Brain pericyte (primary cell): ENCODE results near the gene ZNF638.

Experiments
- DNase-seq: peaks from one replicate; pipeline ENCODE4 v3.0.0-alpha.2; 2012; ENCODE audit warnings: low read depth, low spot score

ZNF638 gene

GRCh38 chr2:71456617-71457016 lies 125.0 kb downstream of the ZNF638 start:
- no peak for DNase-seq

DNA sequence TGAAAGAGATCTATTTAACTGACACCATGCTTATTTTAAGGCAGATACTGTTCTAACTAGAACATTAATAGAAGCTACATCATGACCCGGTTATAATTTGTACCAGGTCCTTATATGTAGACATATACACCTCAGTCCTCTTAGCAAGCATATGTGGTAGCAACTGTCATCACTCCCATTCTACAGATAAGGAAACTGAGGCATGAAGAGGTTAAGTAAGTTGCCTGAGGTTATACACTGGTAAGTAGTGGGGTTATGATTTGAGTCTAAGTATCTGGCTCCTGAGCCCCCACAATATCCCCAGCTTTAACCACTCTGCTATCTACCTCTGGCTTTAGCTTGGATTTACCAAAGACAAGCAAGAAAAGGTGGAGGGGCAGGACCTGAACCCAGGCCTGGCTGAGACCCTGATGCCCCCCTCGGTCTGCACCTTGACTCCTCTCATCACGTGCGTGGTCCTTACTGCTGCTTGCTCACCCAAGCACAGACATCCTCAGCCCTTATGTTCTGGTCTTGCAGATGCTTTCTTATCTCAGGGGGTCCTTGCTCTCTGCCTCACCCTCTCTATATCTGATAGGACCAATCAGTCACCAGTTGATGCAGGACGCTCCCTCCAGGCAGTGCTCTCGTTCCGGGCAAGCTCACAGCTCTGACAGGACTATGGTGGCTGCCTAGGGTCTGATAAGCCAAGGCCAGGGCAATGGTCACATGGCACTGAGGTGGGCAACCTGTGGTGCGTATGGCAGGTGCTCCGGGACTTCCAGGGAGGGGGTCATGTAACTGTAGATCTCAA lies 125.7 kb downstream of the ZNF638 start:
- DNase-seq = no peak

DNA sequence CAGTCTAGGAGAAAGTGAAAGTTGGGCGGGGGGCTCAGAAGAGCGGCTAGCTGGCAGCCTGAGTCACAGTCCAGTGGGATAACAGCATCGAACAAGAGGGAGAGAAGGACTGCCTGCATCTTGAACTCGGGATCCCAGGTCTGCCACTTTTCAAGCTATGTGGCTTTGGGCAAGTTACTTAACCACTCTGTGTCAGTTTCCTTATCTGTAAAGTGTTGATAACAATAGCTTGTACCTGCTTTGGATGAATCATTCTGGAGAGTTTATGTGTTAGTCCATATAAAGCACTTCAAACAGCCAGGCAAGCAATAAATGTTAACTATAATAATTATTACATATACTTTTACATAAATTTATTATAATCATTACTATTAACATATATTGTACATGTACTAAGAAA lies 126.3 kb downstream of the ZNF638 start:
- no peak for DNase-seq

- no peak for DNase-seq
These were observed 127.0 kb downstream of the ZNF638 start for GRCh38 chr2:71458413-71459083.

DNA sequence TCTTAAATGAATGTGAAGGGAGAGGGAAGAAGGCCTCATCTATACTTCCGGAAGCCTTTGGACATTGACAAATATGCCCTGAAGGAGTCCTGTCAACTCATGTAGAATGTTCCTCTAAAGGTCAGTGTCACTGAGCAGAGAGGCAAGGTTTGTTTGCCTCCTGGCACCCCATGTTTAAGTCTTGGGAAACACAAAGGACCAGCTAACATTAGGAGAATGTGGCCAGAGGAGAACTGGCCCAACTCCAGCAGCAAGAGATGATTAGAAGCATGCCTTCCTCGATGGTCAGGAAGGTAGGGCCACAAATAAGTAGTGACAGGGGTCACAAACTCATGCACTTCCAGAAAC lies 127.5 kb downstream of the ZNF638 start:
- no peak for DNase-seq

GRCh38 chr2:71460056-71460455 lies 128.5 kb downstream of the ZNF638 start:
- DNase-seq = no peak

GRCh38 chr2:71460595-71461303 lies 129.2 kb downstream of the ZNF638 start:
- DNase-seq = no peak

DNA sequence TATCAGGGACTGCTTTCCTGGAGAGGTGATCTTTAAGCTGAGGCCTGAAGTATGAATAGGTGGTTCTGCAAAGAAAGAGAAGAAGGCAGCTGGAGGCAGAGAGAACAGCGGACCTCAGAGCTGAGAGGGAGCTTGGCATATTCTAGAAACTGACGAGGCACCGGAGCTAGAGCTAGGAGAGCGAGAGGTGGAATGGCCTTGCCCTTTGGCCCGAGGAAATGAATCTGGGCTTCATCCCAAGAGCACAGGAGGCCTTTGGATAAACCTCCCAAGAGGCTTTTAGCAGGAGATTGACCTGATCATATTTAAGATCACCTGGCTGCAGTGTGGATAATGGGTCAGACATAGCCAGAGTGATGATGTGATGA lies 129.7 kb downstream of the ZNF638 start:
- no peak for DNase-seq

DNA sequence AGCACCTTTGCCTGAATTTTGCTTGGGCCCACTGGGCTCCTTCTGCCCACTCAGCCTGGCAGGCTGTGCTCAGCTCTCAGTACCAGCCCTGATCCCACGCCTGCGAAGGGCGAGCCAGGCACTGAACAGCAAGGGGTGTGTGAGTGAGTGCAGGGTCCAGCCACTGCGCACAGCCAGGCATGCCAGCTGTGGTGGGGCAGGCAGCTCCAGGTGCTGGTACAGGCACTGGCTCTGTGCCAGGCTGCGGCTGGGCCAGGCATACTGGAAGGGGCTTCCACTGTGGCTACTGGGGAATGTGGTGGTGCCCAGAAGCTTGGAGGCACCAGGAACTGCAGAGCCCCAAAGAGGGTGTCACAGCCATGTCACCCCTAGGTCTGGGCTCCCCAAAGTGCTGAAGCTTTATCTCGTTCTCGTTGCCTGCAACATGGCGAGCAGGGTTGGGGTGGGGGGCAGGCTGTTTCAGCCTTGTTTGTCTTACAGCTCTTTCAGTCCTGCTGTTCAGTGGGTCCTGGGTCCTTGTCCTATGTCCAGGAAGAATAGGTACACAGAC lies 130.5 kb downstream of the ZNF638 start:
- no peak for DNase-seq

DNA sequence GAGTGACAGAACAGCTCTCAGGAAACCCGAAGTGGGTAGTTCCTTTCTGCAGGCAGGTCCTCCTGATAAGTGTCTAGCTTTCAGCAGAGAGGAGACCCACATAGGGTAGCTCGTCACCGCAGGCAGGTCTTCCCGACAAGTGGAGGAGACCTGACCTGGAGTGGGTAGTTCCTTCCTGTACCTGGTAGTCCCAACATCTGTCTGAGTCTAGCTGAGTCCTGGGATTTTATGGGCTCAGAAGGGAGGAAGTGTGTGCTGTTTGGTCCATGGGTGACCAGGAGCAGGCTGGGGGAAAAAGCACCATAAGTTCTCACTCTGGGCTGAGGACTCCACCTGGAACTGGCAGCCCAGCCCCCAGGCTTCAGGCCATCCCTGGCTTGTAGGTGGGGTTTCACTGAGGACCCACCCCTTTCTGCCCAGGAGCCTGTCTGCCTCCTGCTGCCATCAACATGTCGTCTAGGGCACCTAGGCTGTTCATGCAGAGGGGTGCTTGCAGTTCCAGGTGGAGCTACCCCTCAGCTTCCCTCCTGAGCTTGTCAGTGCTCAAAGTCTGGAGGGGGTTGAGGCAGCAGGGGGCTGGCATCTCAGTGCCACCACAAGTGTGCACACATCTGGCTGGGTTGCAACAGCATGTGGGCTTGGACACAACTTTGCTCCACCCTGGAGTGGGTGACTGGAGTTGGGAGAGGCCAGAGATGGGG lies 131.2 kb downstream of the ZNF638 start:
- no peak for DNase-seq

DNA sequence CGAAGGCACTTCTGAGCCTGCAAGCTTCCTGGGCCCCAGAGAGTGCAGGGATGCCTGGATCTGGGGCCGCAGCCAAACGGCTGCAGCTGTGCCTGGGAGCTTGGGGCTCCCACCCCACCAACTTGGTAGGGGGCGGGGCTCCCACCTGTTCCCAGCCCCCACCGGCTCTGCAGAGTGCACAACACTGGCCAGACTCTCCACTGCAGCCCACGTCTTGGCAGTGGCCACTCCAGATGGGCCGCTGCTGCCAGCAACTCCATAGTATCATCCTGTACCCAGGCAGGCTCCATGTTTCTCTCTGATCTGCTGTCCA lies 131.7 kb downstream of the ZNF638 start:
- no peak for DNase-seq

GRCh38 chr2:71464389-71464788 lies 132.8 kb downstream of the ZNF638 start:
- DNase-seq = no peak

- DNase-seq = no peak
These were observed 133.8 kb downstream of the ZNF638 start for GRCh38 chr2:71465356-71465755.

- DNase-seq = no peak
These were observed 134.3 kb downstream of the ZNF638 start for GRCh38 chr2:71465961-71466300.

DNA sequence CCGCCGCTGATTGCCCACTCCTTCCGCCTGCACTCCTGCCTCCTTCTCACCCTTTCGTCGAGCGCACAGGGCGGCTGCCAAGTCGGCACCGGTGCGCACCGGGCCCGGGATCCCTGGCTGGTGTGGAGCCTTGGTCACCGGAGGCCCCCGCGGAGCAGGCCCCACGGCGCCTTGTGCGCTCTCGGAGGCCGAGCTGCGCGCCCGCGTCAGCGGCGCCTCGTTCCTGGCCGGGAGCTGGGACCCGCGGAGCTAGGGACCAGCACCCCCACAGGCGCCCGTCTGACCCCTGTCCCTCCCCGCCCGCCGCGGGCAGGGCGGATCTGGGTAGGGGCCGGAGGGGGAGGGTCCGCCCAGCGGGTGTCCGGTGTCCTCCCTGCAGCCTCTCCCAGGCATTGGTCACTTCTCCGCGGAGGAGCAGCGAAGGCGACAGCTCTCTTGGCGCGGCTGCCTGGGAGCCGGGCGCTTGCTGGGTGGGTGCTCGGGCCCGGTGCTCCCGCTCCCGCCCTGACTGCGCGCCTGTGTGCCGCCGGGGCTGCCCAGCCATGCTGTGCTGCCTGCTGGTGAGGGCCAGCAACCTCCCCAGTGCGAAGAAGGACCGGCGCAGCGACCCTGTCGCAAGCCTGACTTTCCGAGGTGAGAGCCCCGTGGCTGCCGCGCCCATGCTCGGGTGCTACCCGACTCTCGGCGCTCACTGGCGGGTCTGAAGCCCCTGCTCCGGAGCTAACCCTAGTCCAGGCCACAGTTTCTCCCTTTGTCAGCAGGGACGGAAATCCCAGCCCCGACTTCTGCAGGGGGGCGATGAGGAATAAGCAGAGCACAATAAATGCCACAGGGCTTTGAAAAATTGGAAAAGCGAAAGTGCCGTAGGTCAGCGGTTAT lies 135.0 kb downstream of the ZNF638 start:
- no peak for DNase-seq

DNA sequence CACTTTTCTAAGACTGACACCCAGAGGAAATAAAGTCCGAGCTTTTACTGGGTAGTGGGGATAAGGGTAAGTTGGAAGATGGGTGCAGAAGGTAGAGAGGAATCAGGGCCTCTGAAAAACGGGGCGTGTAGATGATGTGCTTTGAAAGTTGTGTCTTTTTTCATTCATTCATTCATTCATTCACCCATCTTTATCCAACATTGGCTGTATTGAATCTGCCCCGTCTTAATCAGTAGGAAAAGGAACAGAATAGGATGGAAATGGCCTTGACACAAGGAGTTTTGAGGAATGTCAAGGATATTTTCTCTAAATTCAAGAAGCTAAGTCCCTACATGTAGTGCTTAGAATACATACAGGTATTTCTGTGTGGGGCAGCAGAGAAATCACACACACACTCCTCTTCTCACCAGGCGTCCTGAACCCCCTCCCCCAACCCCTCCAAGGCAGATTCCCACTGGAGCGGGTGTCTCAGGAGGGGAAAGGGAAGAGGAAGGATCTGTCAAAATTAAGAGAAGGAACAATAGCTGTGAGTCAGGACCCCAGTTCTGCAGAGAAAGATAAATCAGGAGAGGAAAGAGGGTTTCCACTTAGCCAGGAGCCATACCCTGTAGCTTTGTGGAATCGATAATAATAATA lies 135.7 kb downstream of the ZNF638 start:
- no peak for DNase-seq

- DNase-seq = no peak
These were observed 136.9 kb downstream of the ZNF638 start for GRCh38 chr2:71468279-71469015.

GRCh38 chr2:71469403-71470398 lies 138.1 kb downstream of the ZNF638 start:
- DNase-seq = no peak

GRCh38 chr2:71471276-71471675 lies 139.7 kb downstream of the ZNF638 start:
- no peak for DNase-seq
